H9 (cell line): Measurements from ENCODE around the gene FAM111B. TPM values are rescaled to one million over a fixed set of nuclear protein-coding genes. Genes with fewer than 3 reads are reported as not detected.
"Not testable (repeated sequence)": the region's sequence is repeated elsewhere in the genome, so short reads cannot be mapped to it uniquely, and the experiment has no call there.

ENCODE experiments used
- DNase-seq: peaks from one replicate; pipeline ENCODE4 v3.0.0-alpha.2; 2017
- H2AFZ ChIP-seq: one replicate; pipeline ENCODE4 v1.6.1; 2013; ENCODE audit warnings: mild to moderate bottlenecking, low read length, control low read depth, moderate library complexity
- H2AK5ac ChIP-seq: 2 replicates; pipeline ENCODE4 v1.6.1; 2013; ENCODE audit warnings: low read length, control low read depth, mixed read lengths; ENCODE audit not compliant: insufficient read length
- H2BK120ac ChIP-seq: one replicate; pipeline ENCODE4 v1.6.1; 2013; ENCODE audit warnings: low read depth, mild to moderate bottlenecking, low read length, control low read depth, inconsistent platforms; ENCODE audit not compliant: poor library complexity, severe bottlenecking
- H2BK12ac ChIP-seq: 2 replicates; pipeline ENCODE4 v1.6.1; 2013; ENCODE audit warnings: low read length, control low read depth, mixed read lengths, low read depth; ENCODE audit not compliant: insufficient read length
- H2BK15ac ChIP-seq: 2 replicates; pipeline ENCODE4 v1.6.1; 2013; ENCODE audit warnings: low read depth, low read length, control low read depth
- H2BK20ac ChIP-seq: one replicate; pipeline ENCODE4 v1.6.1; 2013; ENCODE audit warnings: low read depth, mild to moderate bottlenecking, low read length, control low read depth, inconsistent platforms; ENCODE audit not compliant: poor library complexity, severe bottlenecking
- H2BK5ac ChIP-seq: 2 replicates; pipeline ENCODE4 v1.6.1; 2013; ENCODE audit warnings: low read length, control low read depth, mixed read lengths; ENCODE audit not compliant: insufficient read length
- H3K14ac ChIP-seq: 2 replicates; pipeline ENCODE4 v1.6.1; 2013; ENCODE audit warnings: low read length, control low read depth; ENCODE audit not compliant: insufficient read depth
- H3K18ac ChIP-seq: 2 replicates; pipeline ENCODE4 v1.6.1; 2013; ENCODE audit warnings: low read depth, mild to moderate bottlenecking, mixed read lengths, low read length, control low read depth; ENCODE audit not compliant: insufficient read length
- H3K23ac ChIP-seq: 2 replicates; pipeline ENCODE4 v1.6.1; 2013; ENCODE audit warnings: low read length, control low read depth, mixed read lengths, low read depth; ENCODE audit not compliant: insufficient read length
- H3K23me2 ChIP-seq: 2 replicates; pipeline ENCODE4 v1.6.1; 2013; ENCODE audit warnings: low read depth, mild to moderate bottlenecking, mixed read lengths, low read length, control low read depth; ENCODE audit not compliant: insufficient read length, poor library complexity, severe bottlenecking
- H3K27ac ChIP-seq: 2 replicates; pipeline ENCODE4 v1.5.1; 2013; ENCODE audit warnings: low read length, control low read depth, mixed read lengths, low read depth; ENCODE audit not compliant: insufficient read length
- H3K27me3 ChIP-seq: 2 replicates; pipeline ENCODE4 v1.6.1; 2013; ENCODE audit warnings: low read length, control low read depth, inconsistent platforms; ENCODE audit not compliant: insufficient read depth
- H3K4ac ChIP-seq: 2 replicates; pipeline ENCODE4 v1.6.1; 2013; ENCODE audit warnings: low read depth, mild to moderate bottlenecking, control low read depth, inconsistent platforms, low read length, moderate library complexity
- H3K4me1 ChIP-seq: 2 replicates; pipeline ENCODE4 v1.6.1; 2013; ENCODE audit warnings: low read length, control low read depth, inconsistent platforms; ENCODE audit not compliant: insufficient read depth
- H3K4me2 ChIP-seq: 2 replicates; pipeline ENCODE4 v1.6.1; 2013; ENCODE audit warnings: low read length, control low read depth, mixed read lengths; ENCODE audit not compliant: insufficient read length, insufficient read depth
- H3K56ac ChIP-seq: 2 replicates; pipeline ENCODE4 v1.6.1; 2013; ENCODE audit warnings: low read depth, mild to moderate bottlenecking, mixed read lengths, low read length, control low read depth; ENCODE audit not compliant: insufficient read length
- H3K79me1 ChIP-seq: 2 replicates; pipeline ENCODE4 v1.6.1; 2013; ENCODE audit warnings: low read depth, mild to moderate bottlenecking, moderate library complexity, low read length, control low read depth, inconsistent platforms; ENCODE audit not compliant: insufficient read depth, poor library complexity, severe bottlenecking
- H3K79me2 ChIP-seq: 2 replicates; pipeline ENCODE4 v1.6.1; 2013; ENCODE audit warnings: low read length, control low read depth, inconsistent platforms; ENCODE audit not compliant: insufficient read depth
- H3K9ac ChIP-seq: 2 replicates; pipeline ENCODE4 v1.6.1; 2013; ENCODE audit warnings: low read length, control low read depth, mixed read lengths; ENCODE audit not compliant: insufficient read length; ENCODE audit errors: extremely low read depth
- H3K9me3 ChIP-seq: one replicate; pipeline ENCODE4 v1.6.1; 2013; ENCODE audit warnings: low read depth, low read length, inconsistent platforms; ENCODE audit not compliant: control insufficient read depth
- H3T11ph ChIP-seq: one replicate; pipeline ENCODE4 v1.6.1; 2013; ENCODE audit warnings: mild to moderate bottlenecking, low read length, control low read depth, inconsistent platforms
- H4K20me1 ChIP-seq: one replicate; pipeline ENCODE4 v1.6.1; 2013; ENCODE audit not compliant: control insufficient read depth, insufficient read length, insufficient read depth
- H4K5ac ChIP-seq: 2 replicates; pipeline ENCODE4 v1.6.1; 2013; ENCODE audit warnings: low read depth, mild to moderate bottlenecking, mixed read lengths, low read length, control low read depth; ENCODE audit not compliant: insufficient read length
- H4K8ac ChIP-seq: replicated peaks from 2 replicates; pipeline ENCODE4 v1.6.1; 2013; ENCODE audit warnings: low read length, control low read depth, mixed read lengths, low read depth; ENCODE audit not compliant: insufficient read length
- H4K91ac ChIP-seq: 2 replicates; pipeline ENCODE4 v1.6.1; 2013; ENCODE audit warnings: low read depth, mild to moderate bottlenecking, moderate library complexity, mixed read lengths, low read length, control low read depth; ENCODE audit not compliant: insufficient read length
- H3K27ac Mint-ChIP-seq, 3 experiments: 2 replicates in 2 of 3; 3 replicates in 1 of 3; pipeline ENCODE4 v1.8.0; 2020 to 2021; ENCODE audit warnings: mixed read lengths in 3 of 3, mild to moderate bottlenecking in 1 of 3, moderate library complexity in 1 of 3
- H3K27me3 Mint-ChIP-seq: 2 replicates; pipeline ENCODE4 v1.8.0; 2021; ENCODE audit warnings: low read depth, mild to moderate bottlenecking, moderate library complexity, mixed read lengths
- H3K36me3 Mint-ChIP-seq, 3 experiments: 2 replicates in 2 of 3; 3 replicates in 1 of 3; pipeline ENCODE4 v1.8.0; 2020 to 2021; ENCODE audit warnings: low read depth in 3 of 3, mixed read lengths in 3 of 3; ENCODE audit not compliant: insufficient read depth in 1 of 3
- H3K4me1 Mint-ChIP-seq, 2 experiments: 2 replicates each; pipeline ENCODE4 v1.8.0; 2020; ENCODE audit warnings: mixed read lengths in 2 of 2
- H3K4me3 Mint-ChIP-seq, 2 experiments: 2 replicates in 1 of 2; 3 replicates in 1 of 2; pipeline ENCODE4 v1.8.0; 2020 to 2021; ENCODE audit warnings: mild to moderate bottlenecking in 2 of 2, mixed read lengths in 2 of 2, moderate library complexity in 1 of 2
- H3K9me3 Mint-ChIP-seq, 2 experiments: 2 replicates in 1 of 2; 3 replicates in 1 of 2; pipeline ENCODE4 v1.8.0; 2020; ENCODE audit warnings: mild to moderate bottlenecking in 2 of 2, mixed read lengths in 2 of 2, moderate library complexity in 1 of 2
- WGBS: extraction: QIAGEN DNeasy Blood & Tissue Kit; methylation state at CpG from one replicate; pipeline ENCODE4 v1.1.7; 2013; ENCODE audit warnings: missing lambda C conversion rate, low lambda C conversion rate, mixed read lengths; ENCODE audit not compliant: insufficient read length; ENCODE audit errors: extremely low coverage; 5-methylcytosine and 5-hydroxymethylcytosine counted together
- total RNA-seq: library from RNA; stranded (reverse); gene quantifications from 2 replicates; pipeline ENCODE4 v1.2.1, GENCODE V29; 2021

Gene FAM111B
- total RNA-seq, 1 experiment from 2014 or later: 35.0 TPM

DNA sequence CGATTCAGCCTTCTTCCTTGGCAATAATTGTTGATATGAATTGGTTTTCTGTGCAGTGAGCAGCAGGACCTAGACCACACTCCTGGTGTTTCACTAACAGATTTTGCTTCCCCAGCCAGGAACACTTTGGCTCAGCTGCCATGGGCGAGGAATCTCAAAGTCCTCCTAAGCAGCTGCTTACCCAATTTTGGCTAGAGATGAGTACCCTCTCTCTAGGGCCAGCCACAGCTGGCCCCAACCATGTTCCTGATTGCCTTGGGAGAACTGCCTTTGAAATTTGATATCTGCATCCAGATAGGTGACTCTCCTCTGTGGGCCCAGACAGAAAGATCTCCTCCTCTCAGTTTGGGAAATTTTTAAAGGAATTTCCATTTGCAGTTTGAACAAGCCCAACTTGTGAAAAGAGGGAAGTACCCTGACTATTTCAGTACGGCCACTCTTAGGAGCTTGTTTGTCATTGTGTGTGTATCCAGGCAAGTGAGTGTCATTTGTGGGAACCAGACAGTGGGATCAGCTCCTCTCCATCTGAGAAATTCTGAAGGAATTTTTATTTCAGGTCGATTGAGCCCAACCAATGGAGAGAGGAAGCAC, 25.5 kb upstream of the FAM111B start:
- H2AFZ ChIP-seq, H3K36me3 Mint-ChIP-seq, H3K23ac ChIP-seq, H3K18ac ChIP-seq, H2BK15ac ChIP-seq, H3K4ac ChIP-seq, H2BK20ac ChIP-seq, H3K4me2 ChIP-seq, H3K79me1 ChIP-seq, H4K8ac ChIP-seq, H3K23me2 ChIP-seq, H4K91ac ChIP-seq, H2BK5ac ChIP-seq, H3T11ph ChIP-seq, H4K20me1 ChIP-seq, H3K79me2 ChIP-seq, H2AK5ac ChIP-seq, H3K27me3 Mint-ChIP-seq, H3K27ac ChIP-seq, H2BK12ac ChIP-seq, H3K4me3 Mint-ChIP-seq, H3K27ac Mint-ChIP-seq, H3K9me3 Mint-ChIP-seq, H3K4me1 ChIP-seq, H3K9me3 ChIP-seq, H3K27me3 ChIP-seq, H3K4me1 Mint-ChIP-seq, H4K5ac ChIP-seq, H3K56ac ChIP-seq, H3K9ac ChIP-seq, H3K14ac ChIP-seq, H2BK120ac ChIP-seq, DNase-seq: not testable (repeated sequence)
- WGBS: no CpG with 5 or more reads among the region's 4 CpGs

DNA sequence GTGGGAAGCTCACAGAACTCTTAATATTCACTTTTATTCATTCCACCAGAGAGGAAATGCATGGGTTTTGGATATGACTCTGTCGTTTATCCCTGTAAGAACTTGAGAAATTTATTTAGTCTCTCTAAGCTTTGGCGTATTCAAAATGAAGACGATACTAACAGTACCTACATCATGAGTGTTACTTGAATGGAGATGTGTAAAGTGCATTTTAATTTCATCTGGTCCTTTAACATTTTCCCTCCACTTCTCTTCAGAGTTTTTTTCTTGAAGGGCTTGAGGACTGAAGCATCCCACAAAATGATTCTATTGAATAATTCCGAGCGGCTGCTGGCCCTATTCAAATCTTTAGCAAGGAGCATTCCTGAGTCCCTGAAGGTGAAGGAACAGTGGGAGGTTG, 21.0 kb upstream of the FAM111B start, which contains the start of gene GLYATL1B:
Gene GLYATL1B, plus strand, starts transcription at position 301 of the 400 bp plus-strand sequence. Its CDS starts 0 bp downstream, at position 301.
- H3K27ac ChIP-seq, H2BK15ac ChIP-seq, H3K9me3 Mint-ChIP-seq, H3K9ac ChIP-seq, DNase-seq, H3T11ph ChIP-seq, H2BK5ac ChIP-seq, H3K27me3 ChIP-seq, H2BK20ac ChIP-seq, H3K4me1 Mint-ChIP-seq, H4K8ac ChIP-seq, H3K4me1 ChIP-seq, H2BK120ac ChIP-seq, H2BK12ac ChIP-seq, H3K23me2 ChIP-seq, H3K27ac Mint-ChIP-seq, H3K9me3 ChIP-seq, H3K56ac ChIP-seq, H3K14ac ChIP-seq, H3K79me2 ChIP-seq, H2AK5ac ChIP-seq, H4K5ac ChIP-seq, H3K23ac ChIP-seq, H3K4ac ChIP-seq, H4K91ac ChIP-seq, H3K18ac ChIP-seq, H4K20me1 ChIP-seq, H3K4me2 ChIP-seq, H3K27me3 Mint-ChIP-seq, H2AFZ ChIP-seq, H3K36me3 Mint-ChIP-seq, H3K79me1 ChIP-seq: not testable (repeated sequence)
- H3K4me3 Mint-ChIP-seq: 0 out of 5 replicates have a peak within 1 kb of the TSS, but pooled peaks of 1 of the 2 experiments have one; percentile 24
- no CpG with 5 or more reads among the region's 5 CpGs for WGBS
